HepG2 (cell line): Measurements from ENCODE around the gene GRK3.

ENCODE experiments used
- DPF2 ChIP-seq: sonication (generic); formaldehyde crosslinking; IDR thresholded peaks from 2 replicates; pipeline ENCODE4 v1.4.0; 2020; ENCODE audit warnings: mild to moderate bottlenecking, low read depth, missing genetic modification reagents, borderline replicate concordance
- PHF8 ChIP-seq: sonication (generic); formaldehyde crosslinking; IDR thresholded peaks from 2 replicates; pipeline ENCODE4 v1.5.0; 2020; ENCODE audit warnings: missing genetic modification reagents

GRCh38 chr22:25695146-25695545 lies 130.7 kb downstream of the GRK3 start:
- TF ChIP-seq PHF8 (CRISPR knock-in tag) (no peak), DPF2 (CRISPR knock-in tag) (no peak)
